Uterus (tissue), 2 donors: ENCODE data around the gene CHRNA4.

Experiments used
- POLR2A ChIP-seq, 2 donors: fragments of 450-650 bp; IDR thresholded peaks; one replicate each; pipeline ENCODE4 v1.6.1; 2016; ENCODE audit warnings: antibody characterized with exemption in 2 of 2, mild to moderate bottlenecking in 1 of 2, moderate library complexity in 1 of 2
- TF ChIP-seq, protein P1 (sequence below), 4 experiments: fragments of 200-600 bp in 2 of 4; fragments of 450-650 bp in 2 of 4; sonication (generic) in 2 of 4; IDR thresholded peaks; one replicate each; pipeline ENCODE4 v1.5.1; 2016 to 2019; ENCODE audit warnings: antibody characterized with exemption in 4 of 4, mild to moderate bottlenecking in 2 of 4, moderate library complexity in 1 of 4

DNA sequence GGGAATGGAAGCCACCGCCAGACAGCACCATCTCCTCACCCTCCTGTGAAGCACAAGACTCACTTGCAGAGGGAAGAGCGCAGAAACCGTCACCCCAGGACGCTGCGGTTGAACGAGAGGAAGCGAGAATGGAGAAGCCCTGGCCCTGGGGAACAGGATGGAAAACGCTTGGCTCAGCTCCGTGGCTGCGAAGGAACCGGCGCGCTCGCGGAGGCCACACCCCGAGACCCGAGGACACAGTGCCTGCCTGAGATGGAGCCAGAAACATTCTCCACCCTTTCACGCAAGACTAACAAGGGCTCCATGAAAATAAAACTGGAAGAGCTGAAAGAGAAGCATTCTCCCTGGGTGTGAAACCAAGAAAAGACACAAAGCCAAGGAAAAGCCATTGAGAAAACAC, 25.3 kb upstream of the CHRNA4 start:
- TF ChIP-seq, protein P1, sequence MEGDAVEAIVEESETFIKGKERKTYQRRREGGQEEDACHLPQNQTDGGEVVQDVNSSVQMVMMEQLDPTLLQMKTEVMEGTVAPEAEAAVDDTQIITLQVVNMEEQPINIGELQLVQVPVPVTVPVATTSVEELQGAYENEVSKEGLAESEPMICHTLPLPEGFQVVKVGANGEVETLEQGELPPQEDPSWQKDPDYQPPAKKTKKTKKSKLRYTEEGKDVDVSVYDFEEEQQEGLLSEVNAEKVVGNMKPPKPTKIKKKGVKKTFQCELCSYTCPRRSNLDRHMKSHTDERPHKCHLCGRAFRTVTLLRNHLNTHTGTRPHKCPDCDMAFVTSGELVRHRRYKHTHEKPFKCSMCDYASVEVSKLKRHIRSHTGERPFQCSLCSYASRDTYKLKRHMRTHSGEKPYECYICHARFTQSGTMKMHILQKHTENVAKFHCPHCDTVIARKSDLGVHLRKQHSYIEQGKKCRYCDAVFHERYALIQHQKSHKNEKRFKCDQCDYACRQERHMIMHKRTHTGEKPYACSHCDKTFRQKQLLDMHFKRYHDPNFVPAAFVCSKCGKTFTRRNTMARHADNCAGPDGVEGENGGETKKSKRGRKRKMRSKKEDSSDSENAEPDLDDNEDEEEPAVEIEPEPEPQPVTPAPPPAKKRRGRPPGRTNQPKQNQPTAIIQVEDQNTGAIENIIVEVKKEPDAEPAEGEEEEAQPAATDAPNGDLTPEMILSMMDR (IDR thresholded peaks at IDR 0.05), result no peak
- no peak for TF ChIP-seq POLR2A (IDR thresholded peaks at IDR 0.05)
